Measurements from ENCODE around the gene MRPS27.

- TF ChIP-seq CTCF (IDR thresholded peaks at IDR 0.05) (no peak), POLR2A (IDR thresholded peaks at IDR 0.05) (no peak)
Observed at GRCh38 chr5:72234868-72235267, 85.2 kb downstream of the MRPS27 start.

Measured in transverse colon (tissue), 3 donors.